AG10803 (cell line): ENCODE data around the gene PRKCE.

Source experiments
- DNase-seq: peaks from one replicate; pipeline ENCODE4 v3.0.0; 2010; ENCODE audit warnings: low read depth
- H3K4me3 ChIP-seq: 2 replicates; pipeline ENCODE4 v1.5.1; 2011; ENCODE audit warnings: mild to moderate bottlenecking, low read length, control low read depth
- TF ChIP-seq, protein P1 (sequence below): conservative IDR thresholded peaks from 2 replicates; pipeline ENCODE4 v1.5.1; 2011; ENCODE audit warnings: mild to moderate bottlenecking, low read length, control low read depth, inconsistent platforms

Gene PRKCE

DNA sequence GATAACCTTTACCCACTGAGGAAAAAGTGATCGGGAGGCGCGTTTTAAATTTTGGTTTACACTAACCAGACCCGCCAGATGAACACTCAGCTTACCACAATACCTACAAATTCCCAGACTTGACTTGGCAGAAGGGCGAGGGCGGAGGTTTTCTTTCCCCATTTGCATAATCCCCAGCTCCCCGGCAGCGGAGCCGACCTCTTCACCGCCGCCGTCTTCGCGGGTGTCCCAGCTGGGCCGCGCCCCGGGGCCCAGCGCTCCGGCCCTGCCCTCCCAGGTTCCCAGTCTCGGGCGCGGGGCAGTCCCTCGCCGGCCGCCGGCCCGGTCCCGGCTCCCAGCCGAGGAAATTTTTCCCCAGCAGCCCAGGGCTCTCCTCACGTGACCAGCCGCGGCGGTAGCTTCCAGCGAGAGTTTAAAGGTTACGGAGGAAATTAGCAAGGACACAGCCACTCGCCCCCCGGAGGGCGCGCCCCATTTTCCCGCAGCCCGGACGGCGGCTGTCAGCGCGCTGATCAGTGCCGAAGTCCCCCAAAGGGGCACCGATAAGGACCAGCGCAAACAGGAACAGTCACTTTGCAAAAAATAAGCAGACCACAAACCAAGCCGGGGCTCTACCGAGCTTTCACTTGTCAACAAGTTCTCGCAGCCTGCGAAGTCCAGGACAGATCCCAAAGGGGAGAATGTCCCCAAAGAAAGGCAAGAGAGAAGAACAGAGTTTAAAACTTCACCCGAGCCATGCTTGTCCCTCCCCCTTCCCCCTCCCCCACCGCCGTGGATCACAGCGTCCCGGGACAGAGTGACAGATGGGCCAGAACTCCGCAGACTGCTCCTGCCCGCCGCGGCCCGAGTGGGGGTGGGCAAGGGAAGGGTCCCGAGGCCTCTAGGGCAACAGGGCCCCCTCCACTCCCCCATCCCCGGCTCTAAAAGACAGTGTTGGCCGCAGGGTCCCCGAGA is 1.3 kb upstream of the PRKCE start:
- DNase-seq: peak; percentile 57
- H3K4me3 ChIP-seq: peak overlapping the region; percentile 91
- TF ChIP-seq, protein P1, sequence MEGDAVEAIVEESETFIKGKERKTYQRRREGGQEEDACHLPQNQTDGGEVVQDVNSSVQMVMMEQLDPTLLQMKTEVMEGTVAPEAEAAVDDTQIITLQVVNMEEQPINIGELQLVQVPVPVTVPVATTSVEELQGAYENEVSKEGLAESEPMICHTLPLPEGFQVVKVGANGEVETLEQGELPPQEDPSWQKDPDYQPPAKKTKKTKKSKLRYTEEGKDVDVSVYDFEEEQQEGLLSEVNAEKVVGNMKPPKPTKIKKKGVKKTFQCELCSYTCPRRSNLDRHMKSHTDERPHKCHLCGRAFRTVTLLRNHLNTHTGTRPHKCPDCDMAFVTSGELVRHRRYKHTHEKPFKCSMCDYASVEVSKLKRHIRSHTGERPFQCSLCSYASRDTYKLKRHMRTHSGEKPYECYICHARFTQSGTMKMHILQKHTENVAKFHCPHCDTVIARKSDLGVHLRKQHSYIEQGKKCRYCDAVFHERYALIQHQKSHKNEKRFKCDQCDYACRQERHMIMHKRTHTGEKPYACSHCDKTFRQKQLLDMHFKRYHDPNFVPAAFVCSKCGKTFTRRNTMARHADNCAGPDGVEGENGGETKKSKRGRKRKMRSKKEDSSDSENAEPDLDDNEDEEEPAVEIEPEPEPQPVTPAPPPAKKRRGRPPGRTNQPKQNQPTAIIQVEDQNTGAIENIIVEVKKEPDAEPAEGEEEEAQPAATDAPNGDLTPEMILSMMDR: no peak

- DNase-seq: peak; percentile 99
- peak overlapping the region; percentile 91 for H3K4me3 ChIP-seq
- TF ChIP-seq, protein P1: peak; percentile 41
These were observed 542 bp upstream of the PRKCE start for GRCh38 chr2:45650851-45651414.

- DNase-seq: peak; percentile 77
- H3K4me3 ChIP-seq: peak overlapping the region; percentile 91
- TF ChIP-seq, protein P1: no peak
These were observed 886 bp downstream of the PRKCE start for GRCh38 chr2:45652090-45653031.

GRCh38 chr2:45653122-45653913 is 1.8 kb downstream of the PRKCE start:
- TF ChIP-seq, protein P1: no peak
- peak; percentile 76 for DNase-seq
- H3K4me3 ChIP-seq: peak overlapping the region; percentile 91

GRCh38 chr2:45654250-45654649 is 2.8 kb downstream of the PRKCE start:
- TF ChIP-seq, protein P1: no peak
- DNase-seq: no peak
- H3K4me3 ChIP-seq: peak overlapping the region; percentile 91; the same call in 1 of the 2 replicates

DNA sequence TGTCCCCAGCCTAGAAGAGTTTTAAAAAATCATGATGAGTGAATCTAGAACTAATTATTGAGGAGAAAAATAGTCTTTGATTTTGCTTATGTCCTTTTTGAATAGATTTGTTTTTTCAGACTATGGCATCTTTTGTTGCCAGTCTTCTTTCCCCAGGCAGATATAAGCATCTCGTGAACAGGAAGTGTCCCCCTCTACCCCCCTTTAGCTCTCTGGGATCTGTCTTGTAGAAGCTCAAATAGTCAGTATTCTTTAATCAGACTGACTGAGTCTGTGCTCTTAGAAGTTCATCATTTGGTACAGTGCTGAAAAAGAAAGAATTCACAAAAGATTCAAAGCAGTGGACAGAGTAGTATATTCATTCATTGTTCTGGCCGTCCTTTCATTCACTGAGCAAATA is 10.4 kb downstream of the PRKCE start:
- TF ChIP-seq, protein P1: no peak
- no peak for DNase-seq
- no peak overlapping the region for H3K4me3 ChIP-seq
